Measurements from ENCODE around the gene CCT8L2. TPM values are rescaled to one million over a fixed set of nuclear protein-coding genes. Genes with fewer than 3 reads are reported as not detected.
"Not testable (repeated sequence)": the region's sequence is repeated elsewhere in the genome, so short reads cannot be mapped to it uniquely, and the experiment has no call there.

CCT8L2 gene
- not detected in 2 replicates for total RNA-seq (2014; rRNA removed; shearing (Covaris generic))

GRCh38 chr22:16592710-16593109 is at the start of gene CCT8L2:
Gene CCT8L2 (minus strand): TSS chr22:16592810. CDS start chr22:16592550, 260 bp downstream.
- not testable (repeated sequence) for H3K36me3 ChIP-seq; H3K9me3 ChIP-seq (replicated peaks); H3K27me3 ChIP-seq (replicated peaks); H3K4me3 ChIP-seq; H3K27ac ChIP-seq; DNase-seq (ENCODE audit: low read depth in 1 of 2, low spot score in 2 of 2); H3K4me1 ChIP-seq (replicated peaks)

GRCh38 chr22:16635442-16635841 is 42.8 kb upstream of the CCT8L2 start:
- not testable (repeated sequence) for H3K36me3 ChIP-seq; H3K4me3 ChIP-seq; H3K27me3 ChIP-seq (replicated peaks); DNase-seq (ENCODE audit: low read depth in 1 of 2, low spot score in 2 of 2); H3K27ac ChIP-seq; H3K9me3 ChIP-seq (replicated peaks); H3K4me1 ChIP-seq (replicated peaks)

- H3K4me3 ChIP-seq; H3K4me1 ChIP-seq (replicated peaks); H3K27ac ChIP-seq; H3K9me3 ChIP-seq (replicated peaks); H3K36me3 ChIP-seq; H3K27me3 ChIP-seq (replicated peaks); DNase-seq (ENCODE audit: low read depth in 1 of 2, low spot score in 2 of 2): not testable (repeated sequence)
Measured at GRCh38 chr22:16634092-16634491, 41.5 kb upstream of the CCT8L2 start.

GRCh38 chr22:16628476-16628875 is 35.9 kb upstream of the CCT8L2 start:
- DNase-seq (ENCODE audit: low read depth in 1 of 2, low spot score in 2 of 2): not testable (repeated sequence)

GRCh38 chr22:16625018-16625417 is 32.4 kb upstream of the CCT8L2 start:
- not testable (repeated sequence) for H3K27ac ChIP-seq; H3K27me3 ChIP-seq (replicated peaks); DNase-seq (ENCODE audit: low read depth in 1 of 2, low spot score in 2 of 2); H3K4me1 ChIP-seq (replicated peaks); H3K36me3 ChIP-seq; H3K9me3 ChIP-seq (replicated peaks); H3K4me3 ChIP-seq

More at GRCh38 chr22:16628476-16628875, 35.9 kb upstream of the CCT8L2 start:
- not testable (repeated sequence) for H3K27me3 ChIP-seq (replicated peaks); H3K9me3 ChIP-seq (replicated peaks); H3K4me3 ChIP-seq; H3K36me3 ChIP-seq; H3K4me1 ChIP-seq (replicated peaks); H3K27ac ChIP-seq

- not testable (repeated sequence) for H3K4me3 ChIP-seq; H3K27me3 ChIP-seq (replicated peaks); H3K9me3 ChIP-seq (replicated peaks); H3K27ac ChIP-seq; DNase-seq (ENCODE audit: low read depth in 1 of 2, low spot score in 2 of 2); H3K36me3 ChIP-seq; H3K4me1 ChIP-seq (replicated peaks)
Measured at GRCh38 chr22:16623595-16623994, 31.0 kb upstream of the CCT8L2 start.

- not testable (repeated sequence) for H3K36me3 ChIP-seq; H3K4me3 ChIP-seq; H3K27ac ChIP-seq; H3K4me1 ChIP-seq (replicated peaks); H3K9me3 ChIP-seq (replicated peaks); H3K27me3 ChIP-seq (replicated peaks); DNase-seq (ENCODE audit: low read depth in 1 of 2, low spot score in 2 of 2)
Measured at GRCh38 chr22:16617516-16617915, 24.9 kb upstream of the CCT8L2 start.

GRCh38 chr22:16616390-16616938 is 23.9 kb upstream of the CCT8L2 start:
- not testable (repeated sequence) for H3K27me3 ChIP-seq (replicated peaks); H3K27ac ChIP-seq; H3K4me1 ChIP-seq (replicated peaks); H3K36me3 ChIP-seq; H3K4me3 ChIP-seq; DNase-seq (ENCODE audit: low read depth in 1 of 2, low spot score in 2 of 2); H3K9me3 ChIP-seq (replicated peaks)

GRCh38 chr22:16615606-16616245 is 23.1 kb upstream of the CCT8L2 start:
- not testable (repeated sequence) for DNase-seq (ENCODE audit: low read depth in 1 of 2, low spot score in 2 of 2); H3K27ac ChIP-seq; H3K36me3 ChIP-seq; H3K9me3 ChIP-seq (replicated peaks); H3K27me3 ChIP-seq (replicated peaks); H3K4me3 ChIP-seq; H3K4me1 ChIP-seq (replicated peaks)

GRCh38 chr22:16609548-16610261 is 17.1 kb upstream of the CCT8L2 start:
- no peaks in the 10 kb centered on the region for H3K36me3 ChIP-seq
- no peak for DNase-seq (ENCODE audit: low read depth in 1 of 2, low spot score in 2 of 2)
- no peak overlapping the region for H3K27ac ChIP-seq
- no peaks in the 10 kb centered on the region for H3K4me1 ChIP-seq (replicated peaks)
- H3K27me3 ChIP-seq (replicated peaks): no peaks in the 10 kb centered on the region
- no peak overlapping the region for H3K4me3 ChIP-seq
- no peaks in the 10 kb centered on the region for H3K9me3 ChIP-seq (replicated peaks)

- DNase-seq (ENCODE audit: low read depth in 1 of 2, low spot score in 2 of 2): no peak
- Histone ChIP-seq H3K4me3 (no peak overlapping the region), H3K27me3 (replicated peaks) (no peaks in the 10 kb centered on the region), H3K27ac (no peak overlapping the region), H3K9me3 (replicated peaks) (no peaks in the 10 kb centered on the region), H3K4me1 (replicated peaks) (no peaks in the 10 kb centered on the region), H3K36me3 (no peaks in the 10 kb centered on the region)
Measured at GRCh38 chr22:16608931-16609330, 16.3 kb upstream of the CCT8L2 start.

GRCh38 chr22:16604257-16604998 is 11.8 kb upstream of the CCT8L2 start:
- DNase-seq (ENCODE audit: low read depth in 1 of 2, low spot score in 2 of 2); H3K4me3 ChIP-seq; H3K27ac ChIP-seq; H3K9me3 ChIP-seq (replicated peaks); H3K4me1 ChIP-seq (replicated peaks); H3K27me3 ChIP-seq (replicated peaks); H3K36me3 ChIP-seq: not testable (repeated sequence)

GRCh38 chr22:16603770-16604242 is 11.2 kb upstream of the CCT8L2 start:
- H3K9me3 ChIP-seq (replicated peaks); DNase-seq (ENCODE audit: low read depth in 1 of 2, low spot score in 2 of 2); H3K4me1 ChIP-seq (replicated peaks); H3K4me3 ChIP-seq; H3K27ac ChIP-seq; H3K27me3 ChIP-seq (replicated peaks); H3K36me3 ChIP-seq: not testable (repeated sequence)

- Histone ChIP-seq H3K27ac (no peak overlapping the region), H3K27me3 (replicated peaks) (no peaks in the 10 kb centered on the region), H3K4me1 (replicated peaks) (no peaks in the 10 kb centered on the region), H3K36me3 (no peaks in the 10 kb centered on the region), H3K4me3 (no peak overlapping the region), H3K9me3 (replicated peaks) (no peaks in the 10 kb centered on the region)
- DNase-seq (ENCODE audit: low read depth in 1 of 2, low spot score in 2 of 2): no peak
Measured at GRCh38 chr22:16603448-16603768, 10.8 kb upstream of the CCT8L2 start.

All from SJSA1 (cell line).